Stimulated activated CD8-positive, alpha-beta memory T cell treated with anti-CD3 and anti-CD28 coated beads, Interleukin-7, amount 100 ng/mL, for 24 hours (primary cell): ENCODE measurements around the gene LINGO1.

Experiments used
- DNase-seq: peaks from one replicate; pipeline ENCODE4 v3.0.0-alpha.2; 2020; ENCODE audit warnings: low read depth

LINGO1 gene

DNA sequence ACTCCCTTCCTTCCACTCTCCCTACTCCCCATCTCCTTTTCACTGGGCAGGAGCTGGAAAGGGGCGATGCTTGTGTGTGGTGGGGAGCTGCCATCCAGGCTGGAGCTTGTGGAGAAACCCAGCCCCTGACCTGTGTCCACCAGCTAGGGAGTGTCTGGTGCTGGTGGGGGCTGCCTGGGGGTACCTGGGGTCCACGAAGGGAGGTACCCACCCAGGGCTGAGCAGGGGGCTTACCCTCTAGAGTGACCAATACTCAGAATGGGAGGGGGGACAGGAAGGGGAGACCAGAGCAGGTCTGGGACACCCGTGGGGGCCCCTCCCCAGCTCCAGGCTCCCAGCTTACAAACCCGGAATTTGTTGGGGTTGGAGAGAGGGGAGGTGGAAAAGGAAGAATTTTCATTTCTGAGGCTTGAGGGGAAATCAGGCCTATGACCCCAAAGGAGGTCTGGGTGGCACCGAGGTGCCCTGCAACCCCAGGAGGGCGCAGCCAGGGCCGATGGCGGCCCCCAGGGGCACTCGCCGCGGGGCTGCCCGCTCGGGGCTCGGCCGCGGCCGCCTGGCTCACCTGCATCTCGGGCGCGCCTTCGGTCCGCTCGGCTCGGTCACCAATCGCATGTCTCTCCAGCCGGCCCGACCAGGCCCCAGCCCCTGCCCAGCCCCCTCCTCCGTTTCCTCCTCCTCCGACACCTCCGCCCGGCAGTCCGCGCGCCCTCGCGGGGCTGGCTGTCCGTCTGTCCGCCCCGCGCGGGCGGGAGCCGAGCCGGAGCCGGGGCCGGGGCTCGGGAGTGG lies 773 bp downstream of the LINGO1 start:
- DNase-seq: no peak

DNA sequence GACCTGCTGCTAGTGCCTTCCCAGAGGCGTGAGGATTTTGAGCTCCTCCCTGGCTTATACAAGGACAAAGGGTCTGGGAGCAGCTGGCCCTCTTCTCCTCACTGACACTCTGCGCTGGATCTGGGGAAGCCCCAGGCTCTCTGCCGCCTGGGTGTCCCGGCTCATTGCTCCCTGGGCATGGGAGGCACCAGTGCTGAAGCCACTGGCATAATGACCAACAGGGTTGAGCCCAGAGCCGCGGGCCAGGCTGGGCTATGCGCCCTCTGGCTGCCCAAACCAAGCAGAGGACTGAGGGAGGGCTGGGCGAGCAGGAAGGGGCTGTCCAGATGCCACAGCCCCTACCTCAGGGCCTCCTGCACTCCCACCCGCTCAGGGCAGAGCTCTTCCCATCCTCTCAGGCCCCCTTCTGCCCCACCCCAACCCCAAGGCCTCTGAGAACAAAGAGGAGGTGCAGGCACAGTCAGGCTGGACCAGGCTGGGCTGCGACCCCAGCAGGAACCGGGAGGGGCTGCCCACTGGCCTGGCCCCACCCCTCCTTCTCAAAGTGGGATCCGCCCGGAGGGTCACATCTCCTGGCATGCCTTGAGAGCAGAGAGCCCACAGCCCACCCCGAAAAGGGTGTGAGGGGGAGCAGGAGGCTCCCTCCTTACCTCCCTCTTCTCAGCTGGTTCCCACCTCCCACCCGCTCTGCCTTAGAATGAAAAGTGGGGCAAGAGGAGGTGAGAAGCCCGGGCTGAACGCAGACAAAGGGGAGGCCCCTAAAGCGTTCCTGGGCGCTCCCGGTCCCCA lies 1.6 kb downstream of the LINGO1 start:
- no peak for DNase-seq

DNA sequence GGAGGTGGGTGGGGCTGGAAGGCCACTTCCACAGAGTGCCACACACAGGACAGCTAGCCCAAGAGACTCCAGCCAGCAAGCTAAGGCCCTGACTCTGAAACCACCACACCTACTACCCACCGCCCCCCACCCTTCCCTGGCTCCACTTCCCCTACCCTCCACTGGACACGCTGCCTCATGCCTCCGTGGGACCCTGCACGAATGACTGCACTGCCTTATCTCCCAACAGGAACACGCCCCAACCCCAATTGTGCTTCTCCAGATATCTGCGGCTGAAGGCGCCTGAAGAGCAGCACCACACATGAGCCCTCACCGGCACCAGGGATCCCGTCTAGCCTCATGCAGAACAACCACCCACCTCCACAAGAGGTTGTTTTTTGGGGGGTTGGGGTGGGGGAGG lies 2.7 kb downstream of the LINGO1 start:
- no peak for DNase-seq

DNA sequence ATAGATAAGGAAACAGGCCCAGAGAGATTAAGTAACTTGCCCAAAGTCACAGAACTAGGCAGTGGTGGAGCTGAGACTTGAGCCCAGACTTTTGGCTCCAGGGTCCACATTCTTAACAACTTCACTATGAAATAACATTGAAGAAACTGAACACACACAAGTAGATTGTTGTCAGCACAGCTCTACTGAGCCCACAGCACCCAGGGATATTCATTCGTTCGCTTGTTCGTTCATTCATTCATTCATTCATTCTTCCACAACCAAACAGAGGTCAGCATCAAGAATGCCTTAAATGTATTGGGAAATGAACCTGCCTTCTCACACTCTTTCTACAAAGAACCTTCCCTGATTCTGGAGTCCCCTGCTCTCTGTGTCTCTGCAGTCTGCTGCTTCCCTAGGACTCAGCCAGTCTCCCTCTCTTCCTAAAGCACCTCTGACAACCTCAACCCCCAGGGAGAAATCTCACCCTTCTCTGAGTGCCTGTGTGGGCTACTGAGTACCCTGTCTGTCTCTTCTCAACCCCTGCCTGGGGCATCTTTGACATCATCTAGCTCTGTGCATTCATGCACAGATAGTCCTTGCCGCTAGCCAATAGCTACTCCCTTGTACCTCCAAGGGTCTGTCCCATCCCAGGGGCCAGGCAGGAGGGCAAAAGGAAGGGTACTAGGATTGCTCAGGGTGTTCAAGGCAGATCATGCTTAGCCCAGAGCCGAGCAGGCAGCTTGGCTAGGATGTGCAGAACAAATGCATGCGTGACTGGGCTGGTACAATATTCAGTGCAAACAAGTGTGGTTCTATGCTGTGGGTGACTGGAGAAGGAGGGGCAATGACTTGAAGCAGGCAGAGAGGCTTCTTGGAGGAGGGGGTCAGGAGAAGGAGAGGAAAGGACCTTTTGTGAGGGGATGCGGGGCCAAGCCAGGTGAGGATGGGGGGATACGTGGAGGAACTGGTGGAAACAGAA lies 3.4 kb downstream of the LINGO1 start:
- no peak for DNase-seq

DNA sequence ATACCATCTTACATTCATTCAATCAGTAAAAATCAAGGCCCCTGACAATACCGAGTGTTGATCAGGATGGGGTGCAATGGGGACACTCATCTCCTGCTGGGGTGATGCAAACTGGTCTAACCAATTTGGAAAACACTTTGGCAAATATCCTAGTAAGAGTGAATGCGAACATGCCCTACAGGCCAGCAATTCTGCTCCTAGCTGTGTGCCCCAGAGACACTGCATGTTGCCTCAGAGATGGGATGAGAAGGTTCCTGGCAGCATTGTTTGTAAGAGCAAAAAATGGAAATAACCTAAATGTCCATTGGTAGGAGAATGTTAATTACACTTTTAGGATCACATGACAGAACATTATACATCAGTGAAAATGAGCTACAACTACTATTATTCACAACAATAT lies 4.7 kb downstream of the LINGO1 start:
- no peak for DNase-seq

DNA sequence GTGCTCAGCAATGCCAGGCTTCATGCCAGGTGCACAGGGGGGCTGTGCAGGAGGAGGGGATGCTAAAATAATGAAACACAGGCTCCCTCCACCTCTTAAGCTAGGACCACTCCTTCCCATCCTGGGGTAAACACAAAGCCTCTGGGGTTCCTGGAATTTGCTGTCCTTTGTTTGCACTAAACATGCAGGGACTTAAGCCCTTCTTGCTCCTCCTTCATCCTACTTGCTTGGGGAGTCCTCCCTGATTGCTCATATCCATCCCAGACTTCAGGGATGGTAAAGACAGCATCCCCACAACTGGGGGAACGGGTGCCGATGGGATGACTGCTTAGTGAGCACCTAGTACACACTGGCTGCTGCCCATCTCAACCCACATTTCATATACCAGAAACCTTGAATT lies 5.1 kb downstream of the LINGO1 start:
- DNase-seq: no peak

DNA sequence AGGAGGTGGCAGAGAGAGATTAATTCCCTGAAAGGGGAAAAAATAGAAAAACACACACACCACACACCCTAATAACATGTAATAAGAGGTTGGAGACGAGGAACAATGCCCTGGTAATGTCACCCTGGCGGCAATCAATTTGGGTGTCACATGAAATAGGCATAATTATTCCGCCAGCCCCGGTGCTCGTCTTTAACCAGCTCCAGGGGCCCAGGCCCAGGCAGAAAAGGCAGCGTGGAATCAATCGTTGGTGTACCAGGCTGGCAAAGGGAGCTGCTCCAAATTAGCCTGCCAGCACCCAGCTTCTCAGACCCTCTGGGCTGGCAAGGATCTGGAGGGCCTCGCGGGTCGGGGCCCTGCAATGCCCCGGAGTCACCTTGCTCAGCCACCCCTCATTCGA lies 5.6 kb downstream of the LINGO1 start:
- DNase-seq: no peak

DNA sequence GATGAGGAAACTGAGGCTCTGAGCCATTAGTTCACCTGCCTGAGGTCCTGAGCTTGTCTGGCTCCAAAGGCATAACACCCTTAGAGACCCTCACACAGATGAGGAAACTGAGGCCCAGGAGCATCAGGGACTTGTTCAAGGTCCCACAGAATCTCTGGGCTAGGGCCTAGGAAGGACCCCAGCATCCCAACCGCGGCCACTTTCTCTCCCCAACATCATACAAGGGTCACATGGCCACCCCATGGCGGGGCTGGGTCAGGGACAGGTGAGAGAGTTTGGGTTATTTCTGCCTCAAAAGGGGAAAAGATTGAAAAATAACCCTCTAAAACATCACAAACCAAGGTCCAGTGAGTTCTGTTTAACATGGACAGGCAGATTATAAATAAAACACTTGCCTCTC lies 6.7 kb downstream of the LINGO1 start:
- DNase-seq: no peak

DNA sequence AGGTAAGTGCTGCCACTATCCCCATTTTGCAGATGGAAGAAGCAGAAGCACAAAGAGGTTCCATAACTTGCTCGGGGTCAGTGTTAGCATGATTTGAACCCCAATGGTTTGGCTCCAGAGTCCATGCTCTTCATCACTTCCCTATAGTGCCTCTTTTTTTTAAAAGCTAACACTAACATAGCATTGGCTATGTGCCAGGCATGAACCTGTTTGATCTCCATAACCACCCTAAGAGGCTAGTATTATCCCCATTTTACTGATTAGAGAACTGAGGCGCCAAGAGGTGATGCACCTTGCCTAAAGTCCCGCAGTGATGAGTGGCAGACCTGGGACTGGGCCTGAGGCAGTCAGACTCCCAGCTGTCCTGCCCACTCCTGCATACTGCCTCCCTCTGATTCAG lies 7.3 kb downstream of the LINGO1 start:
- no peak for DNase-seq

DNA sequence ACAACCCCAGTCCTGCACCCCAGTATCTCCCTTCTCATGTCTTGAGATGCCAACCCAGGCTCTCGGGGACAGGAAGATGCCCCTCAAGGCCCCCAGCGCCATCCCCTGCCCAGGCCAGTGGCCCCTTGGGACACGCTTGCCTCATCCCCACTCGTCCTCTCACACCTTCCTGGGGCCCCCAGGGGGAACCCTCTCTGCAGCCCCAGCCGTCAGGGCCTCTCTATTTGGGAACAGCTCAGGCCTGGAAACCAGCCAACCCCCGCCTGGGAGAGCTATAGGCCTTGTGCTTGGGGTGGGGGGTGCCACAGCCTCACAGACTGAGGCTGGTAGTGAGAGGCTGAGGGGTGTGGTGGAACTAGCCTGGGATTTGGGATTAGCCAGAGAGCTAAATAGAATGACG lies 7.8 kb downstream of the LINGO1 start:
- no peak for DNase-seq

DNA sequence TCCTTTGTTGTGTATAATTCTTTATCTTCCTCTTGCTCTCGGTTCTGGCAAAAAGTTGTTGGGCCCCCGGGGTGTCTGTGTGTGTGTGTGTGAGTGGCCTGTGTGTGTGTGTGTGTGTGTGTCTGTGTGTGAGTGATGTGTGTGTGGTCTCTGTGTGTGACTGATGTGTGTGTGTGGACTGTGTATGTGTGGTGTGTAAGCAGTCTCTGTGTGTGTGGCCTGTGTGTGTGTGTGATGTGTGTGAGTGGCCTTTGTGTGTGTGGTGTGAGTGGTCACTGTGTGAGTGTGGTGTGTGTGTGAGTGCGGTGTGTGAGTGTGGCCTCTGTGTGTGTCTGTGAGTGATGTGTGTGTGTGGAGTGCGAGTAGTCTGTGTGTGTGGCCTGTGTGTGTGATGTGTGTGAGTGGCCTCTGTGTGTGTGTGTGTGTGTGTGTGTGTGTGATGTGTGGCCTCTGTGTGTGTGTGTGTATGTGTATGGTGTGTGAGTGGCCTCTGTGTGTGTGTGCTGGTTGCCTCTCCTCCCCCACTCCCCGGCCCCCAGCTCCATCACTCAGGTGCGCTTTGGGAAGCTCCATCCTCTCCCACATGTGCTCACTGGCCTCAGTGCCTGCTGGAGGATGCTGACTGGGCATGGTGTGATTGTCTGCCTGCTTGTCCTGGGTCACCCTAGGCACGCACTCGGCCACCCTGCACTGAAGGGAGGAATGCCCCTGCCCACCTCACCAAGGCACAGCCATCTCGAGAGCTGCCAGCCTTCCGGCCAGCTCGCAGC lies 8.8 kb downstream of the LINGO1 start:
- DNase-seq: no peak

DNA sequence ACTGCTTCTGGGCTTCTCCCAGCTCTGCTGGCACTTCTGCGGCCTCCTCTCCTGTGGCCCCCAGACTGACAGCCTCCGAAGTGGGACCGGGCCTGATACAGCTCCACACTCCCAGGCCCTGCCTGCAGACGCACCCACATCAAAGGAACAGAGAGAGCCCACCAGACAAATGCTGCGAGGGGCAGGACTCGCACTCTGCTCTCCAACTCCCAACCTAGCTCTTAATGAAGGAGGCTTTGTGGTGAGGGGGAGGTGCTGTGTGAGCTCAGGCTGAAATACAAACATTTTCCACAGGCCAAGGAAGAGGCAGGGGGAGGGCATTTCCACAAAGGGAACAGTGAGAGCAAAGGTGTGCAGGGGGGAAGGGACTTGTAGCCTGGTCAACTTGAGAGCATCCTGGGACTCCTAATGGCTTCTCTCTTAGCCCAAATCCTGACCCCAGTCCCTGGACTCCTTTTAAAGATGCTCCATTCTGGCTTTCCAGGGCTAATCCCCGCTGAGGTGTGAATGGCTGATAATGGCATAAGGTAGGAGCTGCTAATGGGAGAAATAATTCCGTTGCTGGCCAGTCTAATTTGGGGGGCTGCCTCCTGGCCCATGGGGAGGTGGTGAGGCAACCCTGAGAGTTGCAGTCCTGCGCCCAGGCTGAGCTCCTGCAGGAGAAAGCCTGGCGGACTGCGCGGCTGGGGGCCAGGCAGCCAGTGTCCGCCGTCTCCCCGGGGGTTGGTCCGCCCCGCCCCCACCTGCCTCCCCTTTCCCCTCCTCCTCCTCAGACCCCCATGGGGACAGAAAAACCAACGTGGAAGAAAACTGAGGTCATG lies 9.6 kb downstream of the LINGO1 start:
- no peak for DNase-seq

DNA sequence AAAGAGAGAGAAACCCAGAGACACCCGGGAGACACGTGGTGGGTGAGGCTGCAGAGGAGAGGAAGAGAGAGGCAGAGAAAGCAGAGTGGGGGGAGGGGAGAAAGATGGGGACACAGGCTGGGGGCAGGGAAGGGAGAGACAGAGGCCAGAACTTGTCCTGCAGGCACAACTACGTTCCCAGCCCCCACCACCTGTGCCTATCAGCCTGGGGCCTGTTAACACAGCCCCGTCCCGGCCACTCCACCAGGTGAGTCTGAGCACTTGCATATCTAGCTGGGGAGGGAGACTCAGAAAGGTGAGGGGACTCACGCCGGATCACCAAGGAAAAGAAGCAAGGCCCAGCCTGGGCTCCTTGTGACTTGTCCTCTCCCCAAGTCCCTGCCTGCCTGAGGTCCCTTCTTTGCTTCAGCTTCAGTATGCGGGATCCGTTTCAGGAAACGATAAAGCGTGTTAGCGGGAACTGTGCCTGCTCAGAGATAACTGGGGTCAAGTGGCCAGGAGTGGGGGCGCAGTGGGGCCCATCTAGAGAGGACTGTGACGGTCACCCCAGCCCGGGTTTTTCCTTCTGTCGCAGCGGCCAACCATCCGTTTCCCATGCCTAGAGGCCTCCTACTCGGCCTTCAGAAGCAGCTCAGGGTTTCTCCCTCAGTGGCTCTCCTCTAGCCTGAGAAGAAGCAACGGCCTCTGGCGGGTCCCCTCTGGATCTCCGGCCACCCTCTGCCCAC lies 10.3 kb downstream of the LINGO1 start:
- no peak for DNase-seq

DNA sequence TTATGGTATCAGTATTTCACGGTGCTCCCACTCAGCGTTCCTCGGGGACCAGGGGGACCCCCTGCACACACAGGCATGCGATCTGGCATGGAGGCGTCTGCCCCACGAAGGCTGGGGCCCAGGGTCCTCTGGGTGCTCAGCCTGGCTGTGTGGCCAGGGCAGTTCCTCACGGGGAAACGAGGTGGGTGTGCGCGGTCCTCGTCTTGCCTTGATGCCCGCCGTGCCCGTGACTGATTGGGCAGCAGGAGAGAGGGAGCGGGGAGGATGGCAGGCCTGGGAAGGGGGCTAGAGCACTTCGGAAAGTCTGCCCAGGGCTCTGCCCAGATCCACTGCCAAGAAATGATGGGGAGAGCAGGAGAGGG lies 10.9 kb downstream of the LINGO1 start:
- DNase-seq: no peak

DNA sequence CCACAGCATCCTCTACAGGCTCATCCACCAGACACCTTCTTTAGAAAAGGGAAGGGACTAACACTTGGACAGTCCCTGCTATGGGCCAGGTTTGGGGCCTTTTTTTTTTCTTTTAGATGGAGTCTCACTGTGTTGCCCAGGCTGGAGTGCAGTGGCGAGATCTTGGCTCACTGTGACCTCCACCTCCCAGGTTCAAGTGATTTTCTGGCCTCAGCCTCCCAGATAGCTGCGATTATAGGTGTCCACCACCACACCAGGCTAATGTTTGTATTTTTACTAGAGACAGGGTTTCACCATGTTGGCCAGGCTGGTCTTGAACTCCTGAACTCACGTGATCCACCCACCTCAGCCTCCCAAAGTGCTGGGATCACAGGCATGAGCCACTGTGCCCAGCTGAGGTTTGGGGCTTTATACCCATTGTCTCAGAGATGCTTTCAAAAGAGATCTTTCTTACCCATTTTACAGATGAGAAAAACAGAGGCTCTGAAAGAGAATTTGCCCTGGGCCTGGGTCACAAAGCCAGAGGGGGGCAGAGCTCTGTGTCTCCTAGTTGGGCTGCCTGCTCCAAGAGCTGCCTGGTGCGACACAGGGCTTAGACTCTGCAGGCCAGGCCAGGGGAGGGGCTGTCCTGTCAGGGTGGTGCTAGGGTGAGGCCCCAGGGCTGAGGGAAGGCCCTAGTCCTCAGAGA lies 11.6 kb downstream of the LINGO1 start:
- no peak for DNase-seq

DNA sequence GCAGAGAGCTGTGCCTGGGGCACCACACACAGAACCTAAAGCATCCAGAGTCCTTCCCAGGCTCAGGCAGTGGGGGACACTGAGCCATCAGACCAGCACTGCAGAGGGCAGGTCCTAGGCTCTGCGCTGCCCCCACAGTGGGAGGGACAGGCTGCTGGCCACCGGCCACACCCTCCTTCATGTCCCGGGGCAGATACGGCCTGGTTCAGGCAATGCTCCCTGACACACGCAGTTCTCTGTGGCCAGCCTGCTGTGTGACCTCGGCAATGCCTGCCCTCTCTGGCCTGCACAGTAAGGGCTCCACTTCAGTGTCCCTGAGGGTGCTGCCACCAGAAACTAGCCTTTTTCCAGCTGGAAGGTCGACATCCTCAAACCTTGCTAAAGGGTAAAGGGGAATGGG lies 12.4 kb downstream of the LINGO1 start:
- no peak for DNase-seq

DNA sequence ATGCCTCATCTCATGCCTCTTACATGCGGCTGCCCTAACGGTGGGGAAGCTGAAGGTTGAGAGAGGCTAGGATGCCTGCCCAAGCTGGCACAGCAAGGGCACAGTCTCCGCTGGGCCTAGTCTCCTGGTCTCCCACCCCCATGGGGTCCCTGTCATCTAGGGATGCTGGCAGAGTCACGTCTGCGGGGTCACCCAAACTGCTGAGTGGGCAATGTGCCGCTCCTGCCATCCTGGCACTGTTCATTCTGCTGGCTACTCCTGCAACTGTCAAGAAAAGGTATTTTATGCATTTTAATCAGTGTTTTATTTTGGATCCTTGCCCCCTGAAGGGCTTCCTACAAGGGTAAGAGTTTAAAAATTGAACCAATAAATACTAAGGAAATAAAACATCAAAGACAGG lies 12.8 kb downstream of the LINGO1 start:
- no peak for DNase-seq

DNA sequence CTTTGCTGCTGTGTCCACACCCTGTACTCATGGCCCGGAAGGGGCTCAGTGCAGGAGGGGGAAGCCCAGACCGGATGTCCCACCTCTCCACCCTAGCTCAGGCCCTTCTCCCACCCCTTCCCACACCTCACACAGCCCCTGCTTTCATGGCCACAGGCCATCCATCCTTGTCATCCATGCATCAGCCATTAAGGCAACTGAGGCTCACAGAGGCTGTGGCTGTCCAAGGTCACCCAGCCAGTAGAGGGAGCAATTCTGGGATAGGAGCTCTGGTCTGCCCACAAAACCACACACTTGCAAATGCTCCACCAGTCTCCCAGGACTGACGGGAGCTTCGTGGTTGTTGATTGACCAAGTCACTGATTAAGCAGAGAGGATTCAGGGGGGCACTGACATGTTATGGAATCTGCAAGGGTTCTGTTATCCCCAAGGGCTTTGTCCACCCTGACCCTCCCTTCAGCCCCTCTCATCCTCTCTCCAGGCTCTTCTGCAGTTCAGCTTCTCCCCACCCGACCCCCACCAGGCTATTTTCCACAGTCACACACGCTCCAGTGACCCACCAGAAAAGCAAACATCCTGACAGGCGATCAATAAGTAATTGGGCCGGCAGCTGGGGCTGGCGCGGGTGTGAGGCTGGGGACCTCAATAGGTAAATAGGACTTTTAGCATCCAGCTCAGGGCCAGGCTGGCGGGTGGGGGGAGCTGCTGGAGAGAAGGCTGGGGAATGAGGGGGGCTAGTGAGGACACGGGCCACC lies 15.1 kb downstream of the LINGO1 start:
- no peak for DNase-seq

DNA sequence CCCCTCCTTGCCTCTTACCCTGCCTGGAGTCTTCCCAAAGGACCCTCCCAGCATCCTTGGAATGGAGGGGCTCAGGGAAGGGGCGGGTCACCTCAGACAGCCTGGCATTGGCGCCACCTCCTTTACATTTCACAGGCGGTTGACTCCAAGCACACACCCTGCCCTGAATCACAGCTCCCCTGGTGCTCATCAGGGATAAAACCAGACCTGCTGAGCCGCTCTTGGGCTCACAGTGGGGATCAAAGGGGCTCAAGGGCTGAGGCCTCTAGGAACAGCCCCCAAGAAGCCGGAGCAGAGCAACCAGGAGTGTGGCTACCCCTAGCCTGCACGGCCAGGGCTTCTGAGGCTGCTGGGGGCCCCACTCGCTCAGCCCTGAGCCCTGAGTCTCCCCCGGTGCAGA lies 16.6 kb downstream of the LINGO1 start:
- DNase-seq: no peak
